HG03378 (cell line): ENCODE results near the gene USP24.

ENCODE experiments used
- ATAC-seq: cut with Tn5 transposase; IDR thresholded peaks from one replicate; pipeline ENCODE4 v1.9.1; 2021; ENCODE audit warnings: mild to moderate bottlenecking, moderate library complexity; ENCODE audit not compliant: unreplicated experiment

USP24 gene

DNA sequence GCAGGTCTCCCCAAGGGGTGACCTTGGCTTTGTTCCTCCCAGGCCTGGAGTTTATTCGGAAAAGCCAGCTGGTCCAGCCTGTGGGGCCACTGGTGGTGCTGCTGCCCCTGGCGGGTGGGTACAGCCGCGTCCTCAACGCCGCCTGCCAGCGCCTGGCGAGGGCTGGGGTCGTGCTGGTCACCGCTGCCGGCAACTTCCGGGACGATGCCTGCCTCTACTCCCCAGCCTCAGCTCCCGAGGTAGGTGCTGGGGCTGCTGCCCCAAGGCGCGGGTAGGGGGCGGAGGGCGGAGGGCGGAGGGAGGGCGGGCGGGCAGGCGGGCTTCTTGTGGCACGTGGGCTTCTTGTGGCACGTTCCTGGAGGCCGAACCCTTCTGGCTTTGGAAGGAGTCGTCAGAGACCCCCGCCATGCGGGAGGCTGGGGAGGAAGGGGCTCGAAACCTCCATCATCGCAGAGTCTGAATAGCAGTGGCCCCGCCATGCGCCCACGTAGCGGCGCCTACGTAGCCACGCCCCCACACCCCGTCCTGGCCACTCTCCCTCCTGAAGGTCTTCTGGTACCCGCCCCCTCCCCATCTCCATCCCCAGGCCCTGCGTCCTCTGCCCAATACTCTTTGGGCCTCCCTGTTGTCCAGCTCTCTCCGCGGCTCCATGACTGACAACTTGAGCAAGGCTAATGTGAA is 159.1 kb downstream of the USP24 start:
- no peak for ATAC-seq

DNA sequence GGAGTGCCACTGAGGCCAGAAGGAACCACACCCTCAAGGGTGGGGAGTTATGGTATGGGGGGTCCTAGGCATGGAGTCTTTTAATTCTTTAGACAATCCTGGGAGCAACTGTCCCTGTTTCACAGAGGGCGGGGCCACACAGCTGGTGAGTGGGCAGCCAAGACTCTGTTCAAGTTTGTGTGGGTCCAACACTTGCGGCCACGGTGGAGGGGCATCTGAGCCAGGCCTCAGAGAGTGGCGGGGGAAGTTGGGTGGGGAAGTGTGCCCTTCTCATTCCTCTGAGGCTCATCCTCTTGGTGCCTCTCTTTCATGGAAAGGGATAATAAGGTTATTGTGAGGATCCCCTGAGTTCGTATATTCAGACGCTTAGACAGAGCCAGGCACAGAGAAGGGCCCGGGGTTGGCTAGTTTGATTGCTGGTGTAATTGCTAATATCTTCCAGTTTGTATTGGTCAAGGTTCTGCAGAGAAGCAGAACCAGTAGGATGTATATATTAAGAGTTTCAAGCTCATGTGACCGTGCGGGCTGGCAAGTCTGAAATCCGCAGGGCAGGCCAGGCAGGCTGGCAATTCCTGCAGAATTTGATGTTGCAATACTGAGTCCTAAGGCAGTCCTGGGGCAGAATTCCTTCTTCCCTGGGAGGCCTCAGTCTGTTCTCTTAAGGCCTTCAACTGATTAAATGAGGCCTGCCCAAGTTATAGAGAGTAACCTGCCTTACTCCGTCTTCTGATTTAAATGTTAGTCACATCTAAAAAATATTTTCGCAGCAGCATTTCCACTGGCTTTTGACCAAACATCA is 159.9 kb downstream of the USP24 start:
- ATAC-seq, result no peak

DNA sequence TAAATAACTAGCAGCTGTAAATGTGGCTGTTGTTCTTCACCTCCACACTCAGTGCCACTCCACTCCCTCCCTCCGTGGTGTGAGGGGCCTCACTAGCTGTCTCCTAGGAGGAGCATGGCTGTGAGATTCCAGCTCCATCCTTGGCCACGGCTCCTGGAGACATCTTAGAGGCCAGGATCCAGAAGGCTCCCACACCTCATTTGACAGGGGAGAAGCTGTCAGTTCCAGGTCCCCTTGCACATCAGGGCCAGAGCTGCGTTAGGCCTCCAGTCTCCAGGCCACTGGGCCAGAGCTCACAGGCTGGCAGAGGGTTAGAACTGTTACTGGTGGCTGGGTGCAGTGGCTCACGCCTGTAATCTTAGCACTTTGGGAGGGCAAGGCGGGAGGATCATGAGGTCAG is 160.8 kb downstream of the USP24 start:
- no peak for ATAC-seq

DNA sequence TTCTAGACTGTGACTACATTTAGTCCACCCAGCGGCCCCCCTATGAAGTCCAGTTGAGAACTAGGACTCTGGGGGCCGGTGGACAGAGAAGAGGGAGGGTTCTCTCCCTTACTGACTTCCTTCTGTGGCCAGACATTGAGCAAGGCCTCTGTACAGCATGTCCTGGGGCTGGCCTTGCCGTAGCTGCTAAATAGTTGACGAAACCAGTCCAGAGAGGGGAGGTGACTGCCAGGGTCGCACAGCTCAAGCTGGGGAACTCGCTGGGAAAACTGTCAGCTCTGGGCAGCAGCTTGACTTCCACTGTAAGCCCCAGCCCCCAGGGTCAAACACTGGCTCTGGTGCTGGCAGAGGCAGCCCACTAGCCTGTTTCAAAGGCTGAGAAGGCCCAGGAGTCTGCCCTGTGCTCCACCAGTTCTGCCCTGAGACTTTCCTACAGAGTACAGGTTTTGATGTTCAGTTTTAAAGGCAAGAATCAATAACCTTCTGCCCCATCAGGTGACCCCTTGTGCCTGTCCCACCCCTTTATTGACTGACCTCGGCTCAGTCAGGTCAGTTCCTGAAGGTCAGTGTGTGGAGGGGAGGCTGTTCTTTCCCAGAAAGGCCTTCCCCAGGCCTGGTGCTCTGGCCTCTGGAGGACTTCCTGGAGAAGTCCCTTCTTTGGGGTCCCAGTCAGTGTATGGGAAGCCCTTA is 161.8 kb downstream of the USP24 start:
- no peak for ATAC-seq

DNA sequence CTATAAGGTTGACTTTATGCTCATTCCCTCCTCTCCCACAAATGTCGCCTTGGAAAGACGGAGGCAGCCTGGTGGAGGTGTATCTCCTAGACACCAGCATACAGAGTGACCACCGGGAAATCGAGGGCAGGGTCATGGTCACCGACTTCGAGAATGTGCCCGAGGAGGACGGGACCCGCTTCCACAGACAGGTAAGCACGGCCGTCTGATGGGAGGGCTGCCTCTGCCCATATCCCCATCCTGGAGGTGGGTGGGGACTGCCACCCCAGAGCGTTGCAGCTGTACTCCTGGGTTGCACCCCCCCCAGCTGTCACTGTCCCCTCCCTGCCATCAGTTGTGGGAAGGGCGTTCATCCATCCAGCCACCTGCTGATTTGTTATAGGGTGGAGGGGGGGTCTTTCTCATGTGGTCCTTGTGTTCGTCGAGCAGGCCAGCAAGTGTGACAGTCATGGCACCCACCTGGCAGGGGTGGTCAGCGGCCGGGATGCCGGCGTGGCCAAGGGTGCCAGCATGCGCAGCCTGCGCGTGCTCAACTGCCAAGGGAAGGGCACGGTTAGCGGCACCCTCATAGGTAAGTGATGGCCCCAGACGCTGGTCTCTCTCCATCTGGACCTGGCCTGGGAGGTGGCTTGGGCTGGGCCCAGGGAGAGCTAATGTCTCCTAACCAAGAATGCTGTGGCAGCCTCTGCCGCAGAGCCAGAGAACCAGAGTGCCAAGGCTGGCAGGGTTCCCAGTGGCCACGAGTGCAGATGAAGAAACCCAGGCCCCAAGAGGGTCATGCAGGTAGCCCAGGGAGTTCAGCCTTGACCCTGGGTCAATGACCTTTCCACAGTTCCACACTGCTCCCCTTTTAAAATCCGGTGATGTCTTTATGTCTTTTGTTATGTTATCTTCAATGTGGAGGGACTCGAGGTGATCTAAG is 162.7 kb downstream of the USP24 start:
- ATAC-seq, result no peak

DNA sequence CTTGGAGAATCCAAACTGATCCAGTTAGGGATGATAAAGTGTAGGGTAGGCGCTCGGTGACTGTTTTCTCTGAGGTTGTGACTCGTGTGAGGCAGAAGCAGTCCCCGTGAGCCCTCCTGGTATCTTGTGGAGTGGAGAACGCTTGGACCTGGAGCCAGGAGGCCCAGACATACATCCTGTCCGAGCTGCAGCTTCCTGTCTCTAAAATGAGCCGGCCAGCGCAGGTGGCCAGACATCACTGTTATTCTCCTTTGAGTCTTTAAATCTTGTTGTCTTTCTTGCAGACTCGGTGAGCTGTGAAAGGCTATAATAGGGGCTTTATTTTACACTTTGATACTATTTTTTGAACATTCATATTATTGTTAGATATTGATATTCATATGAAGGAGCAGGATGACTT is 163.5 kb downstream of the USP24 start:
- no peak for ATAC-seq

DNA sequence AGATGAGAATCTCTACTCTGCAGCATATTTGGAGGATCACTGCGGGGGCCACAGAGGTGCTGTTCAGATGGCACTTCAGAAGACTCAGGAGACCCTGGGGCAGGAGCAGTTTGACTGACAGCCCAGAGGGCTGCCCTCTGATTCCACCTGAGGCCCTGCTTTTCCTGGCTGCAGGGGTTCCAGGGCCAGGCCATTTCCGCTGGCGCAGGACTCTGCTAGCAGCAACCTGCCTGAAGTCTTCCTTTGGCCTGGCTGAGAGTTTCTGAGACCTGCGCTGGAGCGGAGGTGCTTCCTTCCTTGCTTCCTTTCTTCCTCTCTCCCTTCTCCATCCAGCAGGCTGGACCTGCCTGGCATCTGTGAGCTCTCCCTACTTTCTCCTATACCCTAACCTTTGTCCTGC is 164.0 kb downstream of the USP24 start:
- ATAC-seq, result no peak

DNA sequence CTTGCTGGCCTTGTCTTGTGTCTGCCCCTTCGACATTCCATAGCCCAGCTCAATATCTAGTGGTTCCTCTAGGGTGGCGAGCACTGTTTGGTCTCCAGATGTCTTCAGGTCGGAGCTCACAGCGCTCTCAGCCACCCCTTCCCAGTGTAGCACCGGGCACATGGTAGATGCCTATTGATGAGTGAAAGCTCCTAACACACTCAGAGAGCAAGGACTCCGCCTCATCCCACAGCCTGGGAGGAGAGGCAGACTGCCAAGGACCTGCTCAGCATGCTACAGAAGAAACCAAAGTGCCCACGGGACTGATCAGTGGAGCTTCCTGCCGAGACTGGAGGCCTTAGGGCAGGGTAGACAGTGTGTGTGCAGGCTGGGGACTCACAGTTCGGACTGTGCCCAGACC is 164.9 kb downstream of the USP24 start:
- ATAC-seq, result no peak

DNA sequence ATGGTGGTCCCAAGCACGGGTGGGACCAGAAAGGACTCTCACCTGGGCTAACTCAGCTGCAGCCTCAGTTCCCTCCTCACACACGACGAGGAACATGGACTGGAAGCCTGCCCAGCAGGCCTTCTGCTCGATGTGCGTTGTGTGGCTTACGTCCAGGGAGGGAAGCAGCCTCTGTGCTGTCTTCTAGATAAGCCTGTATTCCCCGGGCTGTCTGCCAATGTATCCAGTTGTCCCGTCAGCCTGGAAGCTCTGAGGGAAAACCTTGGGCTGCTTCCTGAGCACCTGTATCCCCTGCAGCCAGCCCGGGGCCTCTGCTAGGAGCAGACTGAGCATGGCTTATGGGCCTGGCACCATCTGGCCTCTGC is 165.3 kb downstream of the USP24 start:
- ATAC-seq, result no peak

DNA sequence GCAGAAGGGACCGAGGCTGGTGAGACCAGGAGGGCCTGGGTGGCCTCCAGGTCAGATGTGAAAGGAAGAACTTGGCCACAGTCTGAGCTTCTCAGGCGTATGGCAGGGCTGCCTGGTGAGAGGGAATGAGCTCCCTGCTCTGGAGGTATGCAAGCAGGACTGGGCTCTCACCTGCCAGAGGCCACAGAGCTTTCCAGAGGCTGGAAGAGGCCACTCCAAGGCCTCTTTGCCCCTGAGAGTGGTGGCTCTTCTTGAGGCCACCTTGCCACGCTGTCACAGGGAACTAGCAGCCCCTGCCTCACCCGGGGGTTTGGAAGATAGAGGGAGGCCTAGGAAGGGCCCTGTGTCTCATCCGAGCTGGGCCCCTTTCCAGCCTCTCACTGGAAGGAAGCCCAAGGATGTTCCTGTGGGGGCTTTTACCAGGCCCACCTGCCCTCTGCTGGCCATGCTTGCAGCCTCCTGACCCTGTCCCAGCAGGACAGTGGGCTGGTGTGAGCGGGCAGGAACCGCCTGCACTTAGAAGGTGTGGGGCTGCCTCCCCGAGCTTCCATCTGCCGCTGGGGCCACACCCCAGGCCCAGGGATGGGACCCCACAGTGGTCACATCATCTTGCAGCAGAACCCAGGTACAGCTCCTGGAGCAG is 165.8 kb downstream of the USP24 start:
- ATAC-seq, result no peak

DNA sequence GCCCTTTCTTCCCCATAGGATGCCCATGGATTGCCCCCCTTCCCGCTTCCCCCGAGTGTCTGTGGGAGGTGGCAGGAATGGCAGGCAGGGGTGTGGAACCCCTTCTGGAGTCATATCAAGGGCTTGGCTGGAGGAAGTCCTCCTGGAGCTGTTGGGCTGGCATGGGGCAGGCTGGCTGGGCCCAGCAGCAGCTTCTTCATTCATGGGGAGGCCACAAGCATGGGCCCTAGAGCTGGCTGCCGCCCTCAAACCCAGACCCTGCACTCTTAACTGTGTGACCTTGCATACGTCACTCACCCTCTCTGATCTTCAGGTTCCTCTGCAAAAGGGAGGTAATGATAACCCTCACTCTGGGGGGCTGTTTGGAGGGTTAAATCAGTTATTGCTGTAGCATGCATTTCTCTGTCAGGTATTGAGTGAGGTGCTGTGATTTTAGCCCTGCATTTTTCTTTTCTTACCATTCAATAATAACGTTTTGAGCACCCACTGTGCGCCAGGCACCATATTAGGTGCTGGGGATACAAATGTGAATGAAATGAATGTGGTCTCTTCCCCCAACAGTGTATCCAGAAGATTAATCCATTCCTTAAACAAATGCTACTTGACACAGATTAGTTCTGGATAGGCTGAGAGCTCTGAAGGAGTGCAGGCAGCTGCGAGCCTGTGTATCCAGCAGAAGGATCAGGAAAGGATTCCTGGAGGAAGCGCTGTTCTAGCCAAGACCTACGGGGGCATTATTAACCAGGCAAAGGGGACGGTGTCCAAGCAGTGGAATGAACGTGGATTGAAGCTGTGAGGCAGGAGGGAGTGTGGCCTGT is 166.5 kb downstream of the USP24 start:
- ATAC-seq, result no peak

DNA sequence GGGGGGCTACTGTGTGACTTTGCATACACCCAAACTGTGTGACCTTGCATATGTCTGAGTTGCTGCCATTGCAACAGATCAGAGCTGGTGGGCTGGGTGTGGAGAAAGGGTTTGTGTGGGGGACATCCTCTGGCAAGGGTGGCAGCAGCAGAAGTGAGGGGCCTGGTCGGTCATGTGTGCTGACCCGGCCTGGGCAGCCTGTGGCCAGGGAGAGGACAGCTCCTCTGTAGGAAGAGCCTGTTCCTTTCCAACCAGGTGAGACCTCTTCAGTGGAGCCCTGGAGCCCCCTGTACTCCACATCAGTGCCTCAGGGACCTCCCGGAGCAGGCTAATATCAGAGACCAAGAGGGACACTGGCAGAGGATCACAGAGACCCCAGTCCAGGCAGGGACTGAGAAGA is 167.6 kb downstream of the USP24 start:
- ATAC-seq, result no peak

DNA sequence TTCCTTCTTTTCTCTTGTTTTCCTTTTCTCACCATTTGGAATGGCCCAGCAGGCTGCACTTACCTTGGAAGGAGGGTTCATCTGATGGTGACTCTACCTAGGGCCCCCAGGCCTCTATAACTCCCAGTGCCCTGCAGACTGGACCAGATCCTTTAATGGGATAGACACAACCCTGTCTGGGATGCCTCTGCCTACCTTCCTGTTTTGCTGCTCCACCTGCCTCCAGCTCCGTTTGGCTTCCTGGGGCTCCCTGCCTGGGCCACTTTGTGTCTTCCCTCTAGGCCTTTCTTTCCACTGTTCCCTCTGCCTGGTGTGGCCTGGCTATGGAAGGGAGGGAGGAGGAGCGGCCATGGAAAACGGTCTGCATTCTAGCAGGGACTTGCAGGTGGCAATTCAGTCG is 168.3 kb downstream of the USP24 start:
- no peak for ATAC-seq

DNA sequence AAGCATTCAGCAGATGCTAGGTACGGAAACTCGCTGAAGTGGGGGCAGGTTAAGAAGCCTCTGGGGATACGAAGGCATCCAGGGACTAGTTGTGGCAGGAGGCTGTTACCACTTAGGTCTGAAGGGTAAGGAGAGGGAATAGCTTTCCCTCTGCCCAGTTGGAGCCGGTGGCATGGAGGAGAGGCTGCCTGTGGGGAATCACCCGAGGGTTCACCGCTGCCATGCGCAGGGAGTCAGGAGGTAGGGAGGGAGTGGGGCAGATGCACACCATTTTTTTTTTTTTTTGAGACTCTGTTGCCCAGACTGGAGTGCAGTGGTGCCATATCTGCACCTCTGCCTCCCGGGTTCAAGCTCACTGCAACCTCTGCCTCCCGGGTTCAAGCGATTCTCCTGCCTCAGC is 169.7 kb downstream of the USP24 start:
- ATAC-seq, result no peak

DNA sequence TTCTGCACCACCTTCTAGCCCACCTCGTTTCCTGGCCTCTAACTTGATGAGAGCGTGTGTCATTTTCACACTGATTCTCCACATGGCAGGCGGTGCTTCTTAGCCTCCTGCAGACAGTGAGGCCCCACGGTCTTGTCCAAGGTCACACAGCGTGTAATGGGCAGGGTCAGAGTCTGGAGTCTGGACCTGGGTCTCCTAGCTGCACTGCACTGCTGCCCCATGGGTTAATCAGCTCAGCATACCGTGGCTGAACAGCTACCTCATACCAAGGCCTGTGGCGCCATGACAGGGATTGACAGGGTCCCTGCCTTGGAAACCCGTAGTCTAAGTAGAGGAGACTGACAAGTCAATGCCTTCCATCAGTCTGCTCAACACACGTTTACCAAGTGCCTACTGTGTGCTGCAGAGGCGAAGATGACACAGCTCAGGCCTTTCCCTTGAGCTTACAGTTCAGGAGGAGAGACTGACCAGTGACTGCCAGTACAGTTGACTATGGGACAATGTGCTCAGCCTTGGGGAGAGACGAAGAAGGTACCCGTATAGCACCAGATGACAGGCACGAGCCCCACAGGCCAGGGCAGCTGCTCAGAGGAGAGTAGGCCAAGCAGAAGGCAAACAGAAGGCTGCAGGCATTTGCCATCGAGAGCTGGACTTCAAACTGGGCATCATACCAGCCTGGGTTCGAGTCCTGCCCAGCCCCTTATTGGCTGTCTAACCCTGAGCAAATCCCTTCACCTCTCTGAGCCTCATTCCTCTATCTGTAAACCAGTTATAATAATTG is 170.4 kb downstream of the USP24 start:
- no peak for ATAC-seq

DNA sequence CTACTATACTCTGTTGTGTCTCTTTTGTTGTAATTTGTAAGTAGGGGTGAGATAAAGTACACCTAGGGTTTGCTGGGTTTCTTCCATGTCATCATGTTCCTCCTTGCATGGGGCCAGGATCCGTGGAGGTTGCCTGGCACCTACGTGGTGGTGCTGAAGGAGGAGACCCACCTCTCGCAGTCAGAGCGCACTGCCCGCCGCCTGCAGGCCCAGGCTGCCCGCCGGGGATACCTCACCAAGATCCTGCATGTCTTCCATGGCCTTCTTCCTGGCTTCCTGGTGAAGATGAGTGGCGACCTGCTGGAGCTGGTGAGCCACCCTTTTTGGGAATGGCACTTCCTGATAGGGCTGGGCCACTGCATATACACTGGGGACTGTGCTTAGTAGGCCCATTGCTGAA is 171.4 kb downstream of the USP24 start:
- no peak for ATAC-seq

DNA sequence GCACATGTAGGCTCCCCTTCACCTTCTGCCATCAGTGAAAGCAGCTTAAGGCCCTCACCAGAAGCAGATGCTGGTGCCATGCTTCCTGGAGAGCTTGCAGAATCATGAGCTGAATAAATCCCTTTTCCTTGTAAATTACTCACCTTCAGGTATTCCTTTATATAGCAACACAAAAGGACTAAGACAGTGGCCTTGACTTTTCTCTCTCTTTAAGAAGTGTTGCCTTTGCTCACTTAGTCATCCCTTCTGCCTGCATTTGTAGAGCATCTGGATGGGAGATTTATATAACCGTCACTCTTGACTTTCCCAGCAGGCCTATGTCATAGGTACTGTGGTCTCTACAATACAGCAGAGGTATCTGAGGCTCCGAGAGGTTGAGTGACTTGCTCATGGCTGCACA is 172.2 kb downstream of the USP24 start:
- no peak for ATAC-seq

DNA sequence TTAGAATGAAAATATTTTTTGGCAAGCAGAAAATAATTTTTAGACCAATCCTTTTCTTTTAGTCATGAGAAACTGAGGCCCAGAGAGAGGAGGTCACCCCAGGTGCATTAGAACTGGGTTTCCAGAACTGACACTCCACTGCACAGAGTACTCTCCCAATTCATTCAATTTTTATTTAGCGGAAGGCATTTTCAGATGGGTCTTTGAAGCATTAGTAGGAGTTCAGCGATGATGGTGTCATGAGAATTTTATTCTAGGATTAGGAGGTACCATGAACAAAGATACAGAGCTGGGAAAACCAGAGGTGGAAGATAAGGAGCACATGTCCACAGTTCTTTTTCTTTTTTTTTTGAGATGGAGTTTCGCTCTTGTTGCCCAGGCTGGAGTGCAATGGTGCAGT is 173.6 kb downstream of the USP24 start:
- no peak for ATAC-seq

DNA sequence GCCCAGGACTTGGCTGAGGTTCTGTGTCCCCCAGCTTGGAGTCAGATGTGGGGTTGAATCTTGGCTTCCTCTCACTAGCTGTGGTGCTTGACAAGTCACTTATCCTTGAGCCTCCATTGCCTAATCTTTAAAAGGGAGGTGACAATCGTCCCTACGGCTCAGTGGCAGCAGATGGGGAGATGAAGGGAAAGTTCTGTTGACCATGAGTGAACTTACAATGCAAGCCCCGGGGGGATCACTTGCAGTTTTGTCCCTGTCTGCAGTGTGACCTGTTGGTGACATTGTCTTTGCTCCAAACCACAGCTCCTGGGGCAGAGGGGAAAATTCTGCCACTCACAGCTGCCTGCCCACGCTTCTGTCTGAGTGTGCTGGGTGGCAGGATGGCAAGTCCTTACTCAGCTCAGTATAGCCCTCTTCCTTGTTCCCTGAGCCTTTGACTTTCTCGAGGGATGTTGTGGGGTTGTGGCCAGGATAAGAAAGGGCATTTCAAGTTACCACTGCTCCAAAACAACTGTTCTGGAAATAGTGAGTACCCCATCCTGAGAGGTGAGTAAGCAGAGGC is 174.2 kb downstream of the USP24 start:
- ATAC-seq, result no peak
